Lung (tissue), 12 donors: ENCODE data around the gene FSD1L. TPM values are rescaled to one million over a fixed set of nuclear protein-coding genes. Genes with fewer than 3 reads are reported as not detected.

Experiments
- ATAC-seq: fragments of 200-7000 bp; cut with Tn5 transposase; one replicate; pipeline ENCODE4 v1.9.1; 2020; ENCODE audit warnings: moderate number of reproducible peaks; ENCODE audit not compliant: insufficient read depth, low FRiP score
- DNase-seq, 3 donors: peaks; one replicate each; pipeline ENCODE4 v3.0.0-alpha.2; 2013 to 2017
- H3K27ac ChIP-seq, 2 donors: one replicate each; pipeline ENCODE4 v1.5.1; 2013; ENCODE audit warnings: mild to moderate bottlenecking in 2 of 2, moderate library complexity in 2 of 2, control low read depth in 1 of 2, inconsistent platforms in 1 of 2, low read depth in 1 of 2, low read length in 1 of 2
- H3K27me3 ChIP-seq, 3 donors: one replicate each; pipeline ENCODE4 v1.5.1; 2013; ENCODE audit warnings: low read length in 2 of 3; ENCODE audit not compliant: control insufficient read depth in 3 of 3, insufficient read depth in 3 of 3
- H3K36me3 ChIP-seq, 4 donors: one replicate each; pipeline ENCODE4 v1.5.1; 2013; ENCODE audit warnings: low read length in 4 of 4, mild to moderate bottlenecking in 1 of 4, moderate library complexity in 1 of 4; ENCODE audit not compliant: control insufficient read depth in 4 of 4, insufficient read depth in 4 of 4
- H3K4me1 ChIP-seq, 5 donors: one replicate each; pipeline ENCODE4 v1.5.1; 2013; ENCODE audit warnings: low read length in 5 of 5, mild to moderate bottlenecking in 2 of 5, moderate library complexity in 1 of 5; ENCODE audit not compliant: control insufficient read depth in 5 of 5, insufficient read depth in 5 of 5
- H3K4me3 ChIP-seq: one replicate; pipeline ENCODE4 v1.5.1; 2013; ENCODE audit warnings: mild to moderate bottlenecking, control low read depth, moderate library complexity
- H3K9ac ChIP-seq, 2 donors: one replicate each; pipeline ENCODE4 v1.5.1; 2013; ENCODE audit warnings: low read length in 2 of 2, control low read depth in 1 of 2; ENCODE audit not compliant: insufficient read depth in 1 of 2
- H3K9me3 ChIP-seq, 4 donors: one replicate each; pipeline ENCODE4 v1.5.1; 2013; ENCODE audit warnings: low read length in 3 of 4, mild to moderate bottlenecking in 1 of 4, moderate library complexity in 1 of 4; ENCODE audit not compliant: control insufficient read depth in 4 of 4, insufficient read depth in 3 of 4
- CTCF ChIP-seq: IDR thresholded peaks from 2 replicates; pipeline ENCODE4 v1.5.1; 2012; ENCODE audit warnings: mild to moderate bottlenecking; ENCODE audit errors: control extremely low read depth, extremely low read depth
- WGBS, 2 donors: extraction: QIAGEN DNeasy Blood & Tissue Kit; methylation state at CpG; one replicate each; pipeline ENCODE4 v1.1.7; 2013; 5-methylcytosine and 5-hydroxymethylcytosine counted together
- polyA plus RNA-seq, 2 donors: library from polyadenylated mRNA; stranded (reverse); fragments of 200-250 nt; gene quantifications; one replicate each; pipeline ENCODE4 v1.2.1, GENCODE V29; 2013
- total RNA-seq, 2 donors: library from RNA; depleted of rRNA in 1 of 2; stranded (reverse); fragments of >200 nt in 1 of 2; gene quantifications; one replicate each; pipeline ENCODE4 v1.2.1, GENCODE V29; 2014 to 2021
- donor health status: control.
- donor health status: control.
- donor health status: Bipolar disorder and iron deficiency.
- donor health status: healthy.
- donor health status: DM: yes; HTN: yes; CAD: no.

FSD1L gene
- total and polyA plus RNA-seq, 4 donors: 2.5 to 18.8 (median 5.7) TPM

- Histone ChIP-seq H3K4me1 (no peaks in the 10 kb centered on the region), H3K9ac (no peak overlapping the region), H3K36me3 (no peaks in the 10 kb centered on the region), H3K4me3 (no peak overlapping the region), H3K27ac (no peak overlapping the region), H3K27me3 (no peaks in the 10 kb centered on the region), H3K9me3 (no peaks in the 10 kb centered on the region)
- DNase-seq: peak in 2 of 3 donors; percentile 33 to 40
- WGBS, 2 donors: 79 to 89% methylated on average over 2 of the region's 2 CpGs
- ATAC-seq: no peak
- no peak for TF ChIP-seq CTCF
These were observed 27.5 kb downstream of the FSD1L start for GRCh38 chr9:105475302-105475701.

GRCh38 chr9:105479846-105480245 is 32.0 kb downstream of the FSD1L start:
- DNase-seq (no peak), ATAC-seq (no peak)
- no peak overlapping the region for H3K9ac ChIP-seq
- no peaks in the 10 kb centered on the region for H3K36me3 ChIP-seq
- H3K27ac ChIP-seq: no peak overlapping the region
- H3K9me3 ChIP-seq: no peaks in the 10 kb centered on the region
- H3K4me1 ChIP-seq: no peaks in the 10 kb centered on the region
- TF ChIP-seq CTCF: no peak
- H3K4me3 ChIP-seq: no peak overlapping the region
- no peaks in the 10 kb centered on the region for H3K27me3 ChIP-seq

GRCh38 chr9:105483618-105484017 is 35.8 kb downstream of the FSD1L start:
- no peak for TF ChIP-seq CTCF

GRCh38 chr9:105484226-105484625 is 36.4 kb downstream of the FSD1L start:
- Histone ChIP-seq H3K27me3 (no peaks in the 10 kb centered on the region), H3K9me3 (no peaks in the 10 kb centered on the region), H3K27ac (no peak overlapping the region), H3K4me3 (no peak overlapping the region), H3K36me3 (no peaks in the 10 kb centered on the region), H3K4me1 (no peaks in the 10 kb centered on the region), H3K9ac (no peak overlapping the region)
- ATAC-seq (no peak), DNase-seq (no peak)
- no peak for TF ChIP-seq CTCF
- 97 to 100% methylated on average over 2 of the region's 2 CpGs for whole genome bisulfite sequencing, 2 donors

More at GRCh38 chr9:105483618-105484017, 35.8 kb downstream of the FSD1L start:
- ATAC-seq (no peak), DNase-seq (no peak)
- H3K4me3 ChIP-seq: no peak overlapping the region
- no peaks in the 10 kb centered on the region for H3K4me1 ChIP-seq
- no peak overlapping the region for H3K27ac ChIP-seq
- H3K36me3 ChIP-seq: no peaks in the 10 kb centered on the region
- H3K9ac ChIP-seq: no peak overlapping the region
- H3K9me3 ChIP-seq: no peaks in the 10 kb centered on the region
- H3K27me3 ChIP-seq: no peaks in the 10 kb centered on the region
